Subcutaneous adipose tissue (tissue), 4 donors: ENCODE data around the gene GABRQ. TPM values are rescaled to one million over a fixed set of nuclear protein-coding genes. Genes with fewer than 3 reads are reported as not detected.

Source experiments
- CTCF ChIP-seq: fragments of 450-650 bp; IDR thresholded peaks from one replicate; pipeline ENCODE4 v1.5.1; 2016; ENCODE audit warnings: low read depth, mild to moderate bottlenecking, control low read depth, antibody characterized with exemption, moderate library complexity
- total RNA-seq, 4 donors: library from RNA; depleted of rRNA; stranded (reverse); fragments of >200 nt; gene quantifications; one replicate each; pipeline ENCODE4 v1.1.0, GENCODE V29; 2016

GABRQ gene
- not detected for total RNA-seq

- TF ChIP-seq CTCF, result no peak
These were observed at the start of gene GABRQ for GRCh38 chrX:152637649-152638442. Gene GABRQ (plus strand): TSS chrX:152637895. CDS start chrX:152638203, 308 bp downstream.

- TF ChIP-seq CTCF, result no peak
These were observed 49.5 kb upstream of the GABRQ start for GRCh38 chrX:152588206-152588605.

- no peak for TF ChIP-seq CTCF
These were observed 36.7 kb upstream of the GABRQ start for GRCh38 chrX:152600853-152601633.

GRCh38 chrX:152601848-152602616 is 35.7 kb upstream of the GABRQ start:
- TF ChIP-seq CTCF, result no peak

GRCh38 chrX:152614791-152615190 is 22.9 kb upstream of the GABRQ start:
- TF ChIP-seq CTCF, result no peak

- no peak for TF ChIP-seq CTCF
These were observed 17.8 kb upstream of the GABRQ start for GRCh38 chrX:152619897-152620296.
